IMR-90 (cell line): ENCODE data around the gene PHF14. TPM values are rescaled to one million over a fixed set of nuclear protein-coding genes. Genes with fewer than 3 reads are reported as not detected.
A peak's percentile ranks its signal among the peaks of the same experiment; 100 is the strongest.

Source experiments
- ATAC-seq: fragments of 200-7000 bp; cut with Tn5 transposase; 2 replicates; pipeline ENCODE4 v1.9.1; 2020; ENCODE audit warnings: low read depth, mild to moderate bottlenecking, moderate library complexity
- BruUV-seq: library from RNA; stranded (reverse); fragments of 400-500 nt; replicated peaks from 2 replicates; lab custom pipeline; 2021; lab: Mats Ljungman, UMichigan
- CTCF ChIA-PET: fragments of 300-600 bp; formaldehyde crosslinking; extraction: SDS; loops from one replicate; lab custom pipeline; 2021; ENCODE audit warnings: antibody characterized with exemption; lab: Yijun Ruan, JAX
- POLR2A ChIA-PET: fragments of 300-600 bp; sonication (Branson Sonifier 250); formaldehyde crosslinking; loops from one replicate; lab custom pipeline; 2022; ENCODE audit warnings: antibody characterized with exemption; ENCODE audit not compliant: unreplicated experiment; lab: Charles Lee
- DNase-seq: peaks from one replicate; pipeline ENCODE4 v3.0.0; 2013
- H2AFZ ChIP-seq: replicated peaks from 2 replicates; pipeline ENCODE3; 2013; ENCODE audit warnings: low read length, mild to moderate bottlenecking; ENCODE audit not compliant: poor library complexity
- H2AK5ac ChIP-seq: 2 replicates; pipeline ENCODE4 v1.6.1; 2013; ENCODE audit warnings: low read depth, low read length, inconsistent platforms
- H2AK9ac ChIP-seq: replicated peaks from 2 replicates; pipeline ENCODE3; 2013; ENCODE audit warnings: mild to moderate bottlenecking, low read depth, low read length, moderate library complexity; ENCODE audit not compliant: poor library complexity
- H2BK120ac ChIP-seq: 2 replicates; pipeline ENCODE4 v1.6.1; 2013; ENCODE audit warnings: low read depth, low read length, inconsistent platforms
- H2BK15ac ChIP-seq: 3 replicates; pipeline ENCODE4 v1.6.1; 2013; ENCODE audit warnings: low read depth, low read length, inconsistent platforms
- H2BK20ac ChIP-seq: 2 replicates; pipeline ENCODE4 v1.6.1; 2013; ENCODE audit warnings: low read depth, mild to moderate bottlenecking, inconsistent platforms, low read length, moderate library complexity
- H2BK5ac ChIP-seq: 2 replicates; pipeline ENCODE4 v1.6.1; 2013; ENCODE audit warnings: mild to moderate bottlenecking, low read depth, low read length, inconsistent platforms; ENCODE audit not compliant: poor library complexity, severe bottlenecking
- H3K14ac ChIP-seq: replicated peaks from 2 replicates; pipeline ENCODE4 v1.6.1; 2013; ENCODE audit warnings: low read depth, low read length, inconsistent platforms
- H3K18ac ChIP-seq: 2 replicates; pipeline ENCODE4 v1.6.1; 2013; ENCODE audit warnings: low read depth, low read length, control low read depth
- H3K23ac ChIP-seq: 2 replicates; pipeline ENCODE4 v1.6.1; 2013; ENCODE audit warnings: low read depth, low read length, inconsistent platforms
- H3K27ac ChIP-seq: 2 replicates; pipeline ENCODE4 v1.5.1; 2013; ENCODE audit warnings: mild to moderate bottlenecking, control low read depth, low read length; ENCODE audit not compliant: insufficient read depth
- H3K27me3 ChIP-seq: 2 replicates; pipeline ENCODE4 v1.6.1; 2013; ENCODE audit warnings: low read length; ENCODE audit not compliant: control insufficient read depth, insufficient read depth
- H3K36me3 ChIP-seq: 2 replicates; pipeline ENCODE4 v1.6.1; 2013; ENCODE audit warnings: low read length, mixed read lengths; ENCODE audit not compliant: control insufficient read depth, insufficient read depth
- H3K4ac ChIP-seq: 2 replicates; pipeline ENCODE4 v1.6.1; 2013; ENCODE audit warnings: low read depth, low read length, inconsistent platforms
- H3K4me1 ChIP-seq: 2 replicates; pipeline ENCODE4 v1.6.1; 2013; ENCODE audit warnings: low read length, mixed read lengths; ENCODE audit not compliant: control insufficient read depth, insufficient read depth
- H3K4me2 ChIP-seq: 2 replicates; pipeline ENCODE4 v1.6.1; 2013; ENCODE audit warnings: low read depth, mild to moderate bottlenecking, control low read depth, low read length, moderate library complexity
- H3K4me3 ChIP-seq: 2 replicates; pipeline ENCODE4 v1.5.1; 2013; ENCODE audit warnings: low read depth, mild to moderate bottlenecking, control low read depth, low read length, moderate library complexity; ENCODE audit not compliant: insufficient read depth
- H3K56ac ChIP-seq: 2 replicates; pipeline ENCODE4 v1.6.1; 2013; ENCODE audit warnings: low read length, inconsistent platforms; ENCODE audit not compliant: insufficient read depth; ENCODE audit errors: extremely low read depth
- H3K79me1 ChIP-seq, 2 experiments: 2 replicates each; pipeline ENCODE4 v1.6.1; 2013; ENCODE audit warnings: low read length in 2 of 2, inconsistent platforms in 1 of 2, low read depth in 1 of 2
- H3K9ac ChIP-seq: 2 replicates; pipeline ENCODE4 v1.6.1; 2013; ENCODE audit warnings: low read depth, low read length, control low read depth
- H3K9me1 ChIP-seq: 2 replicates; pipeline ENCODE4 v1.6.1; 2013; ENCODE audit warnings: low read length, inconsistent platforms; ENCODE audit not compliant: insufficient read depth
- H3K9me3 ChIP-seq: 2 replicates; pipeline ENCODE4 v1.6.1; 2013; ENCODE audit warnings: low read length; ENCODE audit not compliant: control insufficient read depth, insufficient read depth
- H4K20me1 ChIP-seq: 2 replicates; pipeline ENCODE4 v1.6.1; 2013; ENCODE audit warnings: low read length, inconsistent platforms; ENCODE audit not compliant: insufficient read depth
- H4K5ac ChIP-seq: 2 replicates; pipeline ENCODE4 v1.6.1; 2013; ENCODE audit warnings: mild to moderate bottlenecking, low read depth, low read length, control low read depth
- H4K8ac ChIP-seq, 2 experiments: 2 replicates each; pipeline ENCODE4 v1.6.1; 2013; ENCODE audit warnings: low read depth in 2 of 2, low read length in 2 of 2, control low read depth in 1 of 2, inconsistent platforms in 1 of 2
- H4K91ac ChIP-seq: 2 replicates; pipeline ENCODE4 v1.6.1; 2013; ENCODE audit warnings: low read depth, low read length, inconsistent platforms; ENCODE audit not compliant: insufficient read depth
- BHLHE40 ChIP-seq: fragments of 150-350 bp; IDR thresholded peaks from 2 replicates; pipeline ENCODE4 v1.6.1; 2016; ENCODE audit warnings: mild to moderate bottlenecking, low read depth, low read length
- CEBPB ChIP-seq: IDR thresholded peaks from 2 replicates; pipeline ENCODE4 v1.6.1; 2012; ENCODE audit warnings: low read depth, low read length, improper control_type of control experiment
- CHD1 ChIP-seq: IDR thresholded peaks from 2 replicates; pipeline ENCODE4 v1.6.1; 2012; ENCODE audit warnings: low read depth, low read length, improper control_type of control experiment
- FOS ChIP-seq: fragments of 150-350 bp; IDR thresholded peaks from 2 replicates; pipeline ENCODE4 v1.6.1; 2016; ENCODE audit warnings: low read depth, low read length
- MAFK ChIP-seq: IDR thresholded peaks from 2 replicates; pipeline ENCODE4 v1.6.1; 2012; ENCODE audit warnings: low read depth, low read length, improper control_type of control experiment
- MAZ ChIP-seq: IDR thresholded peaks from 2 replicates; pipeline ENCODE4 v1.6.1; 2012; ENCODE audit warnings: low read depth, mild to moderate bottlenecking, low read length, improper control_type of control experiment, moderate library complexity, borderline replicate concordance
- MXI1 ChIP-seq: IDR thresholded peaks from 2 replicates; pipeline ENCODE4 v1.6.1; 2012; ENCODE audit warnings: low read depth, mild to moderate bottlenecking, low read length, moderate library complexity, borderline replicate concordance
- NFE2L2 ChIP-seq: fragments of 150-350 bp; IDR thresholded peaks from 2 replicates; pipeline ENCODE4 v1.6.1; 2016; ENCODE audit warnings: low read depth, mild to moderate bottlenecking, low read length
- POLR2A ChIP-seq: IDR thresholded peaks from 2 replicates; pipeline ENCODE4 v1.6.1; 2012; ENCODE audit warnings: mild to moderate bottlenecking, low read depth, low read length
- RAD21 ChIP-seq: IDR thresholded peaks from 2 replicates; pipeline ENCODE4 v1.6.1; 2012; ENCODE audit warnings: low read length, improper control_type of control experiment
- RCOR1 ChIP-seq: IDR thresholded peaks from 2 replicates; pipeline ENCODE4 v1.6.1; 2012; ENCODE audit warnings: mild to moderate bottlenecking, low read length, improper control_type of control experiment; ENCODE audit not compliant: insufficient replicate concordance
- SMC3 ChIP-seq: fragments of 150-350 bp; IDR thresholded peaks from 2 replicates; pipeline ENCODE4 v1.6.1; 2016; ENCODE audit warnings: low read depth, mild to moderate bottlenecking, antibody characterized with exemption, low read length, moderate library complexity
- WGBS, 2 experiments: methylation state at CpG; one replicate each; pipeline versions ENCODE4 v1.1.5 to v1.1.7; 2013; ENCODE audit warnings: missing lambda C conversion rate in 2 of 2; ENCODE audit not compliant: insufficient read length in 1 of 2; ENCODE audit errors: extremely low coverage in 2 of 2; 5-methylcytosine and 5-hydroxymethylcytosine counted together
- dilution Hi-C: fragments of 300-500 bp; cut with HindIII; formaldehyde crosslinking; loops from one replicate; pipeline ENCODE4 v1.14.3; 2018; ENCODE audit warnings: low sequenced_read_pairs; ENCODE audit not compliant: unreplicated experiment
- in situ Hi-C: fragments of 300-500 bp; cut with MboI; formaldehyde crosslinking; loops from 3 replicates; pipeline ENCODE4 v1.14.3; 2019; ENCODE audit warnings: low sequenced_read_pairs, inconsistent platforms, mixed read lengths
- intact Hi-C: fragments of 100-400 bp; cut with micrococcal nuclease; formaldehyde crosslinking; loops from 2 replicates; pipeline ENCODE4 v1.10.0; 2022
- polyA plus RNA-seq, 3 experiments: library from polyadenylated mRNA; depleted of rRNA; stranded (reverse); fragments of >200 nt; gene quantifications; 2 replicates each; pipeline ENCODE4 v1.2.3, GENCODE V29; 2012; ENCODE audit warnings: low replicate concordance in 1 of 3
- total RNA-seq: library from RNA; depleted of rRNA; stranded (reverse); fragments of >200 nt; gene quantifications from 2 replicates; pipeline ENCODE4 v1.2.3, GENCODE V29; 2012
- TF ChIP-seq, protein P1 (sequence below): fragments of 150-350 bp; IDR thresholded peaks from 2 replicates; pipeline ENCODE4 v1.6.1; 2016; ENCODE audit warnings: low read depth, mild to moderate bottlenecking, low read length, moderate library complexity, borderline replicate concordance
- TF ChIP-seq, protein P2 (sequence below): conservative IDR thresholded peaks from 2 replicates; pipeline ENCODE4 v1.5.1; 2012; ENCODE audit warnings: mild to moderate bottlenecking, low read depth, low read length, improper control_type of control experiment
- TF ChIP-seq, protein P3 (sequence below): fragments of 150-350 bp; IDR thresholded peaks from 2 replicates; pipeline ENCODE4 v1.6.1; 2017; ENCODE audit warnings: mild to moderate bottlenecking, antibody characterized with exemption, low read length, low read depth

Gene PHF14
- total and polyA plus RNA-seq, 2 of the 4 experiments (the other 2 are of a cell fraction): 8.7 to 17.2 TPM

DNA sequence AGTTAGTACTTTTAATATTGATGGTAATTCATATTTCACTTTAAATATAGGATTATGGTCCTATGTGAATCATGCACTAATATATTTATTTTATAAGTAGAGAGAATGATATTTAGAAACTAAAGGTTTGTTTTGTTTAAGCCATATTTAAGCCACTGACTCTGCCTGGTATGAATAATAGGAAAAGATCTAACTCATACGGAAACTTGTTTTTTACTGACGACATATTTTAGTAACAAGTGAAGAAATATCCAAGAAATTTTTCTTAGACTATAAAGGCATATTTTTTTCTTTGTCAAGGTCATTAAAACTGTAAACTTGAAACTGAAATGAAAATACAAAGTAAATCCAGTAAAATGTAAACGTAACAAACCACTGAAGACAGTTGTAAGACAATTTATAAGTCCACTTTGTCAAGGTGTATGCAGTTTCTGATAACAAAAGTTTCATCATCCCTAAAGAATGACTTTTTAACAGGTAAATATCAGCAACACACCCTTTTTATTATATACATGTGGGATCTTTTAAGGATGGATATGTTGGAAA is 147.1 kb downstream of the PHF14 start:
- no peak overlapping the region for H3K56ac ChIP-seq
- in situ Hi-C loops (no loop called here), intact Hi-C loops (no loop called here), dilution Hi-C loops (no loop called here)
- no peak overlapping the region for H4K5ac ChIP-seq
- H3K27me3 ChIP-seq: no peaks in the 10 kb centered on the region
- no peak overlapping the region for H3K4me2 ChIP-seq
- no peak overlapping the region for H3K23ac ChIP-seq
- no CpG with 5 or more reads among the region's 3 CpGs for WGBS, 2 experiments
- H3K18ac ChIP-seq: no peak overlapping the region
- no peak overlapping the region for H3K27ac ChIP-seq
- no peak overlapping the region for H2BK20ac ChIP-seq
- H3K9ac ChIP-seq: no peak overlapping the region
- DNase-seq (peak; percentile 9), ATAC-seq (peak; percentile 21; the same call in 1 of the 2 replicates)
- ChIA-PET CTCF (no interaction called here), POLR2A (no interaction called here)
- no peak overlapping the region for H4K8ac ChIP-seq
- H2AK5ac ChIP-seq: no peak overlapping the region
- no peak overlapping the region for H3K4ac ChIP-seq
- H3K9me1 ChIP-seq: no peaks in the 10 kb centered on the region
- H4K20me1 ChIP-seq: no peaks in the 10 kb centered on the region
- no peak overlapping the region for H2AFZ ChIP-seq
- H3K9me3 ChIP-seq: no peaks in the 10 kb centered on the region
- no peak overlapping the region for H4K91ac ChIP-seq
- H2BK120ac ChIP-seq: no peak overlapping the region
- no peak overlapping the region for H3K4me3 ChIP-seq
- no peak overlapping the region for H2AK9ac ChIP-seq
- H3K4me1 ChIP-seq: no peaks in the 10 kb centered on the region
- H2BK5ac ChIP-seq: no peak overlapping the region
- no peak overlapping the region for H2BK15ac ChIP-seq
- no TSS peak for BruUV-seq
- TF ChIP-seq CEBPB (no peak), BHLHE40 (no peak), NFE2L2 (no peak), RAD21 (no peak), MXI1 (no peak), MAZ (no peak), MAFK (no peak), SMC3 (no peak), RCOR1 (no peak), POLR2A (no peak), FOS (no peak), CHD1 (no peak)
- TF ChIP-seq, protein P1, sequence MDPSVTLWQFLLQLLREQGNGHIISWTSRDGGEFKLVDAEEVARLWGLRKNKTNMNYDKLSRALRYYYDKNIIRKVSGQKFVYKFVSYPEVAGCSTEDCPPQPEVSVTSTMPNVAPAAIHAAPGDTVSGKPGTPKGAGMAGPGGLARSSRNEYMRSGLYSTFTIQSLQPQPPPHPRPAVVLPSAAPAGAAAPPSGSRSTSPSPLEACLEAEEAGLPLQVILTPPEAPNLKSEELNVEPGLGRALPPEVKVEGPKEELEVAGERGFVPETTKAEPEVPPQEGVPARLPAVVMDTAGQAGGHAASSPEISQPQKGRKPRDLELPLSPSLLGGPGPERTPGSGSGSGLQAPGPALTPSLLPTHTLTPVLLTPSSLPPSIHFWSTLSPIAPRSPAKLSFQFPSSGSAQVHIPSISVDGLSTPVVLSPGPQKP: no peak
- TF ChIP-seq, protein P2, sequence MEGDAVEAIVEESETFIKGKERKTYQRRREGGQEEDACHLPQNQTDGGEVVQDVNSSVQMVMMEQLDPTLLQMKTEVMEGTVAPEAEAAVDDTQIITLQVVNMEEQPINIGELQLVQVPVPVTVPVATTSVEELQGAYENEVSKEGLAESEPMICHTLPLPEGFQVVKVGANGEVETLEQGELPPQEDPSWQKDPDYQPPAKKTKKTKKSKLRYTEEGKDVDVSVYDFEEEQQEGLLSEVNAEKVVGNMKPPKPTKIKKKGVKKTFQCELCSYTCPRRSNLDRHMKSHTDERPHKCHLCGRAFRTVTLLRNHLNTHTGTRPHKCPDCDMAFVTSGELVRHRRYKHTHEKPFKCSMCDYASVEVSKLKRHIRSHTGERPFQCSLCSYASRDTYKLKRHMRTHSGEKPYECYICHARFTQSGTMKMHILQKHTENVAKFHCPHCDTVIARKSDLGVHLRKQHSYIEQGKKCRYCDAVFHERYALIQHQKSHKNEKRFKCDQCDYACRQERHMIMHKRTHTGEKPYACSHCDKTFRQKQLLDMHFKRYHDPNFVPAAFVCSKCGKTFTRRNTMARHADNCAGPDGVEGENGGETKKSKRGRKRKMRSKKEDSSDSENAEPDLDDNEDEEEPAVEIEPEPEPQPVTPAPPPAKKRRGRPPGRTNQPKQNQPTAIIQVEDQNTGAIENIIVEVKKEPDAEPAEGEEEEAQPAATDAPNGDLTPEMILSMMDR: no peak
- TF ChIP-seq, protein P3, sequence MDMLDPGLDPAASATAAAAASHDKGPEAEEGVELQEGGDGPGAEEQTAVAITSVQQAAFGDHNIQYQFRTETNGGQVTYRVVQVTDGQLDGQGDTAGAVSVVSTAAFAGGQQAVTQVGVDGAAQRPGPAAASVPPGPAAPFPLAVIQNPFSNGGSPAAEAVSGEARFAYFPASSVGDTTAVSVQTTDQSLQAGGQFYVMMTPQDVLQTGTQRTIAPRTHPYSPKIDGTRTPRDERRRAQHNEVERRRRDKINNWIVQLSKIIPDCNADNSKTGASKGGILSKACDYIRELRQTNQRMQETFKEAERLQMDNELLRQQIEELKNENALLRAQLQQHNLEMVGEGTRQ: no peak
- 0 out of 2 replicates have a peak, but pooled peaks cover 1% of the 10 kb centered on the region for H3K36me3 ChIP-seq
- no peaks in the 10 kb centered on the region for H3K79me1 ChIP-seq
- H3K14ac ChIP-seq: no peak overlapping the region
